Epithelial cell of prostate (primary cell): ENCODE results near the gene BST2.
A peak's percentile ranks its signal among the peaks of the same experiment; 100 is the strongest.
"Not testable (repeated sequence)": the region's sequence is repeated elsewhere in the genome, so short reads cannot be mapped to it uniquely, and the experiment has no call there.

Experiments used
- DNase-seq: peaks from one replicate; pipeline ENCODE4 v3.0.0-alpha.2; 2011; ENCODE audit warnings: low read depth, low spot score
- H3K27ac ChIP-seq: fragments of 450-650 bp; 2 replicates; pipeline ENCODE4 v1.5.1; 2017; ENCODE audit warnings: mild to moderate bottlenecking

BST2 gene

DNA sequence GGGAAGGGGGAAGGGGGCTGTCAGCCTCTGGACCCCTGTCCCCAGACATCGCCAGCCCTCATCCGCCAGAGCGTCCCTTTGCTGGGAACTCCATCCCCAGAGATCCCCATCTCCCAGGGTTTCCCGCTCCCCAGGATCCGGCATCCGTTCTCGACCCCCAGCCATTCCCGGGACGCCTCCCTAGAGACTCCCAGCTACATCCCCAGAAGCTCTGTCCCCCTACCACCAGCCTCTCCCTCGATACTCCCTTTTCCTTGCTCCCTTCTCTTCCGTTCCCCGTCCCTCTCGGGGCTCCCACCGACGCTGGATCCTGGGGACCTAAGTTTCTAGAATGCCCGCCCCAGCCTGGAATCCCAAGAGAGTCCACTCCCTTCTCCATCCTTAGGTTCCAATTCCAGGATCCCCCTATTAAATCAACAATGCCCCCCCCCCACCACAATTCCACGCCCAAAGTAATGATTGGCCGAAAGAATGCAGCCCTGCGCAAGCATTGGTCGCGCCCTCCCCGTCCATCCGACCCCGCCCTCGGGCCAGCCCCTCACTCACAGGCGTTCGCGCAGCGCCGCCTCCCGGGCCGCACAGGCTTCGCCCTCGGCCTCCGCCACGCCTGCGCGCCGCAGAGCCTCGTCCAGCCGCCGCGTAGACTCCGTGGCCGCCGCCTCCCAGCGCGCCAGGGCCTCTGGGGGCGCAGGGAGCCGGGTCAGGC lies 14.6 kb downstream of the BST2 start:
- H3K27ac ChIP-seq = no peak overlapping the region

DNA sequence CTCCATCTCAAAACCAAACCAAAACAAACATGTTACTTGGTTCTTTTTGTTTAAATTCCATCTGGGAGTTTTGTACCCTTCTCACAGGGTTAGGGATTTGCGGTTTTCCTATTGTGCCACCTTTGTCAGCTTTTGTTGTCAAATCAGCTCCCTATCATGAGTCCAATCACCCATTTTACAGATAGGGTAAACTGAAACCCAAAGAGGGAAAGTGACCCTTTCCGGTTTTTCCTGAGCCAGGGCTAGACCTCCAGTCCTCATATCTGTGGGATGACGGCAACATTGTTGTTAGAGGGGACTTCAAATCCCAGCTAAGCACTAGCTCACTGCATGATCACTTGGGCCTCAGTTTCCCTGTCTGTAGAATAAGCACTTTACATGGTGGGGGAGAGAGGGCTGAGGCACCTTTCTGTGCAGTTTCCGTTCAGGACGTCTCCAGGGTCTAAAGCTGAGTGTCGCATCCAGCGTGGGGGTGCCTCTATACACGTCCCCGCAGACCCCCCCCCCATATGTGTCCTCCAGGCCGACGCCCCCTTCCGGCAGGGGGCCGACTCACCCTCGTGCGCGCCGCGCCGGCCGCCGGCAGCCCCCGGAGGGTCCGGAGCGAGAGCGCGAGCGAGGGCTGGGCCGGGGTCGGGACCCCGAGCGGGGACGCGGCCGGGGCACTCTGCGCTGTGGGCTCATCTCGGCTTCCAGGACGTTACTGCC lies 15.3 kb downstream of the BST2 start:
- H3K27ac ChIP-seq = no peak overlapping the region
- no peak for DNase-seq

More for the DNA sequence above, 14.6 kb downstream of the BST2 start:
- peak; percentile 18 for DNase-seq

DNA sequence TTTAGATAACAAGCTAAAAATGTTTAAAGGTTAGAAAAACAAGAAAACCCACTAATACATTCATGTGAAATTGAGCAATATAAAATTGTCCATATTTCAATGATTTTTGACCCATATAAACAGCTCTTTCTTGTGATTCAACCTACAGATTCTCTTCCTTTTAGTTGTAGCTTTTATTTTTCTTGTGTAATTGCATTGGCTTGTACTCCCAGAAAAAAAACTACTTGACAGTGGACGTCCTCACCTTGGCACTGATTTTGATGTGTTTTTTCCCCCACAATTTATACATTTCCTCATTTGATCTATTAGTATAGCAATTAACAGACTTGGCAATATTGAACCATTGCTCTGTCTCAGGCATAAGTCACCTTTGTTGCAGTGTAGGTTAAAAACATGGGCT lies 16.1 kb downstream of the BST2 start:
- H3K27ac ChIP-seq = no peak overlapping the region
- no peak for DNase-seq

DNA sequence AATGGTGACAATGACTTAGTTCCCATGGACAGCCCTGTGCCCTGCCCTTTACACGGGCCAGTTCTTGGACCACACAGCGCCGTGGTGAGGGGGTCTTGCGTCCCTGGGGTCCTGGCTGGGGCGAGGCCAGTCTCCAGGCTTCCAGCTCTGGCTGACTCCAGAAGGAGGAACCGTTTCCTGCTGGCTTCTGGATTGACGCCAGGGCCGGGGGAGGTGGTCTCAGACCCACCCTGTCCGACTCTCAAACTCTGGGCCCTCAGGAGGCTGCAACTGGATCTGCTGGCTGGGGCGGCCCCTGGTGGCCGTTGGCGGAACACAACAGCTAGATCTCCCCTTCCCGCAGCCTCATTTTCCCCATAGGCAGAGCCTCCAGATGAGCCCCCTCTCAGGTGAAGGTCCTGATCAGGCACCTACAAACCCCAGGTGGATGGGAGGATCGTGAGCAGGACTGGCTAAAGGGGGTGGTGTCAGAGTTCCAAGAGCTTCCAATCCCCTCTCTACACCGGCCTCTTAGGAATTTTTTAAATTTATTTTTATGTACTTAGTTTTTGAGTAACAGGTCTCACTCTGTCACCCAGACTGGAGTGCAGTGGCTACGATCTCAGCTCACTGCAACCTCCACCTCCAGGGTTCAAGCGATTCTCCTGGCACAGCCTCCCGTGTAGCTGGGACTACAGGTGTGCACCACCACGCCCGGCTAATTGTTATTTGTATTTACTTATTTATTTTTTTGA lies 19.4 kb downstream of the BST2 start:
- DNase-seq = no peak
- no peak overlapping the region for H3K27ac ChIP-seq

DNA sequence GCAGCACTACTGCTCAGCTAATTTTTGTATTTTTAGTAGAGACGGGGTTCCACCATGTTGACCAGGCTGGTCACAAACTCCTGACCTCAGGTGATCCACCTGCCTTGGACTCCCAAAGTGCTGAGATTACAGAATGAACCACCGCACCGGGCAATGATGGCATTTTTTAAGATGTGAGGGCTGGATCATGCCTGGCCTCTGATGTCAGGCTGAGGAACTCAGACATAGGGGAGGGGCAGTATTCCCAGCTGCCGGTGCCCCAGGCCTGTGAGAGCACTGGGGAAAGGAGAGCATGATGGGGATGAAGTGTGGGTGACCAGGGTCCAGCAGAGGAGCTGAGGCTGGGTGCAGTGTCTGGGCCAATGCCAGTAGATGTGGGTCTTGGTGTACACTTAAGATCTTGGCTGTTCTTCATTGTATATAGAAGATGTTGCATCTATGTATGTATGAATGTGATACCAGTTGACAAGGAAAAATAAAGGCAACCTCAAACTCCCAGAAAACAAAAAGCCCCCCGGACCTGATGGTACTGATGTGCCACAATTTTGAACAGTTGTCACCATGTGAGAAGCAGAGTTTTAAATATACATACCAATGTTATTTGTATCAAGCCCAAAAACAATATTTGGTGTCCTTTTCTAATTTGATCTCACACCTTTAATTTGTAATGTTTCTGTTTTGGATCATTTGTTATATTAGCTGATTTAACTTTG lies 24.8 kb downstream of the BST2 start:
- H3K27ac ChIP-seq = no peak overlapping the region
- DNase-seq = no peak

DNA sequence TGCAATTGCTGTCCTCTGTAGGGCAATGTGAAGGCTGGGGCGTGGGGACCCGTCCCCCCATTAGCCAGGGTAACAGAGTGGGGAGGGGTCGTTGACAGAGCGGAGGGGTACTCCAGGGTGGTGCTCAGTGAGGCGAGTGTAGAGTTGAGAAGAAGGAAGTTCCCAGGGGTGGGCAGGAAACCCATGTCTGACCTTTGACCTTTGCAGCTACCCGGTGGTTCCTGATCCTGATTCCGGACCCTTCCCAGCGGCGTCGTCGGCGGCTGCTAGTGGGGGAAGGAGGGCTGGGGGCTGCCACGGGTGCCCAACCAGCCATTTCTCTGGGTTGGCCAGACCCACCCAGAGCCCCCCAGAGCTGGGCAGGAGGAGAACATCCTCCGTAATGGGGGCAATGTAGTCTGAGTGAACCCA lies 26.2 kb downstream of the BST2 start:
- no peak for DNase-seq
- H3K27ac ChIP-seq = no peak overlapping the region

DNA sequence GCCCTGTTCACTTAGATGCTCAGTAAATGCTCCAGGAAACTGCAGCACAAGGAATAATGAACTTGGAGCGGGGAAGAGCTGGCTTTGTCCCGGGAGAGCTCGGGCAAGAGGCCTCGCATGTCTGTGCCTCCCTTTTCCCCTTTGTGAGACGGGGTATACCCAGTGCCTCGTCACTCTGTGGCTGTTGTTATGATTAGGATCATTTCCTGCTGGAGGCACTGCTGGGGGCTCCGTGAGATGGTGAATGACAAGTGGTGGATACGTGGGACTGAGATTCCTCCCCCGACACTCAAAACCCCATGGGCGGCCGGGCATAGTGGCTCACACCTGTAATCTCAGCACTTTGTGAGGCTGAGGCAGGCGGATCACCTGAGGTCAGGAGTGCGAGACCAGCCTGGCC lies 27.2 kb downstream of the BST2 start:
- no peak overlapping the region for H3K27ac ChIP-seq
- no peak for DNase-seq

DNA sequence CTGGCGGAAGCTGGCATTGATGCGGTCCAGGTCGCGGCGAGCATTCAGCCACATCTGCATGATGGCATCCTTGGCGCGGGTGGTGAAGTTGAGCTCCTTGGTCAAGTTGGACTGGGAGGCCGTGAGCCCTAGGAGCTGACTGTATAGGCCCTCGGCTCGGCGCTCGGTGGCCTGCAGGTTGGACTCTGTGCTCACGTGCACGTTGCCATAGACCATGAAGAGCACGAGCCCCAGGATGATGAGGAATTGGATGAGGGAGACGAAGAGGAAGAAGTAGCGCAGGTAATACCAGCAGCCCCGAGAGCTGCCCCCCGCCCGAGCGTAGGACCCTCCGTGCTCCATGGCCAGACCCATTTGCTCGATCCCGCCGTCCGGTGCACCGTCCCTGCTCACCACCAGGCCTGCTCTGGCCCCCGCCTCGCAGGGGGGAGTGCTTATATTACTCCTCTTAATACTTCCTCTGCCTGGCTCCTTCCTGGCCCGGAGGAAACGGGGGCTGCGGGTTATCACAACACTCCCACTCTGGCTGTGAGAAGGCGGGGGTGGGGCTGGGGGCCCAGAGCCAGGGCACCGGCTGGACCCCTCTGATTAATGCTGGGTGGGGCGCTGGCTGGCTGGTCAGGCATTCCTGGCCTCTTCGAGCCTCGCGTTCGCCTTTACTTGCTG lies 28.4 kb downstream of the BST2 start, which contains the start of gene PLVAP:
Gene PLVAP (minus strand): TSS at position 408 of the 666 bp plus-strand sequence. CDS start 54 bp downstream, at position 354.
- H3K27ac ChIP-seq = no peak within 1 kb of the TSS
- DNase-seq = no peak

DNA sequence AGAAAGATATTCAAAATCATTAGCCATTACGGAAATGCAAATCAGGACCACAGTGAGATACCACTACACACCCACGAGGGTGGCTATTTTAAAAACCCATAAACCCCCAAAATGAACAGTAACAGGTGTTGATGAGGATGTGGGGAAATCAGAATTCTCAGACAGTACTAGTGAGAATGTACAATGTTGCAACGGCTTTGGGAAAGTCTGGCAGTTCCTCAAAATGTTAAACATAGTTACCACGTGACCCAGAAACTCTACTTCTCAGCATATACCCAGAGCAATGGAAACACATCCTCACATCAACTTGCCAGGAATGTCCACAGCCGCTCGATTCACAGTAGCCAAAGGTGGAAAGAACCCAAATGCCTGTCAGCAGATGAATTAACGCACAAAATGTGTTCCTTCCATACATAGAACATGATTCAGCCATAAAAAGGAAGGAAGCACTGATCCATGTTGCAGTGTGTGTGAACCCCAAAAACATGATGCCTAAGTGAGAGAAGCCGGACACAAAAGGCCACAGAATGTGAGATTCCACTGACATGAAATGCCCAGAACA lies 35.3 kb downstream of the BST2 start:
- DNase-seq = no peak
- no peak overlapping the region for H3K27ac ChIP-seq

DNA sequence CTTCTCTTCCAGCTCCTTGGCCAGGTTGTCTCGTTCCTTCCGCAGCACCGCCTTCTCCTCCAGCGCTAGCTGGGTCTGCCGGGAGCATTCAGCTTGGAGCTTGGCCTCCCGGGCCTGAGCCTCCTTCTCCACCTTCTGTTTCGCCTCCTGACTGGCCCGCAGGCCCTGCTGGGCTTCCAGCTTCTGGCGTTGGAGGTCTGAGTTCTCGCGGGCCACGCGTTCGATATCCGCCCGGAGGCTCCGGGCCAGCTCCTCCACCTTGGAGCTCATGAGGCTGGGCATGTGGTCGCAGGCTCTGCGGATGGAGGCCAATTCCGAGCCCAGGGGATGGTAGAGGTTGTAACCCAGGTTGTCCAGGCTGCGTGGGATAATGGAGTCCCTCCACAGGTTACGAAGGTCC lies 40.1 kb downstream of the BST2 start:
- DNase-seq = no peak
- no peak overlapping the region for H3K27ac ChIP-seq

DNA sequence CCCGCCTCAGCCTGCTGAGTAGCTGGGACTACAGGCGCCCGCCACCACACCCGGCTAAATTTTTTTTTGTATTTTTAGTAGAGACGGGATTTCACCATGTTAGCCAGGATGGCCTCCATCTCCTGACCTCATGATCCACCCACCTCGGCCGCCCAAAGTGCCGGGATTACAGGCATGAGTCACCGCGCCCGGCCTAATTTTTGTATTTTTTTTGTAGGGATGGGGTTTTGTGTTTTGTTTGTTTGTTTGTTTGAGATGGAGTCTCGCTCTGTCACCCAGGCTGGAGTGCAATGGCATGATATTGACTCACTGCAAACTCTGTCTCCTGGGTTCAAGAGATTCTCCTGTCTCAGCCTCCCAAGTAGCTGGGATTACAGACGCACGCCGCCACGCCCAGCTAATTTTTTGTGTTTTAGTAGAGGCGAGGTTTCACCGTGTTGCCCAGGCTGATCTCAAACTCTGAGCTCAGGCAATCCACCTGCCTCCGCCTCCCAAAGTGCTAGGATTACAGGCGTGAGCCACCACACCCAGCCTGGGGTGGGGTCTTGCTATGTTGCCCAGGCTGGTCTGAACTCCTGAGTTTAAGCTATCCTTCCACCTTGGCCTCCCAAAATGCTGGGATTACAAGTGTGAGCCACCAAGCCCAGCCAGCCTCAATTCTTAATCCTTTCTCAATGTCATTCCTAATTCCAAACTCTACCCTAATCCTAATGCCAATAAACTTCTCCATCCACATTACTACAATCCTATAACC lies 41.4 kb downstream of the BST2 start:
- DNase-seq, H3K27ac ChIP-seq: not testable (repeated sequence)

DNA sequence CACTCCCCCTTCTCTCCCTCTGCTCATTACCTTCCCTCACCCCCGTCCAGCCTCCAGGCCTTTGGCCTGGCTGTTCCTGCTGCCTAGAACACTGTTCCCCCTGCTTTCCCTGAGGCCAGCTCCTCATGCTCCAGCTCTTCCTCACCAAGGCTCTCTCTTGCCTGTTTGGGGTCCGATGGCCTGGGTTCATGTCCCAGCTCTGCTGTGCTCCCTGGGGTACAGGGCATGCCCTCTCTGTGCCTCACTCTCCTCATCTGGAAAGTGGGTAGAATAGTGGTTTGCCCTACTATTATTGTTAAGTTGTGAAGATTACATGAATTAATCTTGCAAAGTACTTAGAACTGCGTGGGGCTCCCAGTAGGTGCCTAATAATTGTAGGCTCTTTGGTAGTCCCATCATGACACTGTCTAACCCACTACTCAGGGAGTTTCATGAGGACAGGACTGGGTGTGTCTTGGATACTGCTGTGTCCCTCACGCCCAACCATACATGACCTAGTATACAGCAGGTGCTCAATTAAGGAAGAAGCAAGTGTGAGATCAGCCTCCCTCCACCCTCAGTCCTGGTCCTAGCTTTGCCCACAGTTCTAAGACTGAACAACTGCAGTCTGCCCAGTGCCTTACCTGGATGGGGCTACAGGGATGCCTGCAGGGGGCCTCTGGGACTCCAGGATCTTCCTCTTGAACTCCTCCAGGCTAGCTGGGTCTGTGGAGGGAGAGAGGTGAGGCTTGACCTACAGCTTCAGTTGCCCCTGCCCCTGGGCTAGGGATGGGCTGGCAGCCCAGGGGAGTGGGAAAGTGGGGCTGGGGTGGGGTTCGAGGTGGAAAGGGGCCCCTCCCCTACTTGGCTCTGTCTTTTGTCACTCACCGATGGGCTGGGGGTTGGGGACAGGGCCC lies 45.3 kb downstream of the BST2 start:
- DNase-seq = no peak
- H3K27ac ChIP-seq = no peak overlapping the region

DNA sequence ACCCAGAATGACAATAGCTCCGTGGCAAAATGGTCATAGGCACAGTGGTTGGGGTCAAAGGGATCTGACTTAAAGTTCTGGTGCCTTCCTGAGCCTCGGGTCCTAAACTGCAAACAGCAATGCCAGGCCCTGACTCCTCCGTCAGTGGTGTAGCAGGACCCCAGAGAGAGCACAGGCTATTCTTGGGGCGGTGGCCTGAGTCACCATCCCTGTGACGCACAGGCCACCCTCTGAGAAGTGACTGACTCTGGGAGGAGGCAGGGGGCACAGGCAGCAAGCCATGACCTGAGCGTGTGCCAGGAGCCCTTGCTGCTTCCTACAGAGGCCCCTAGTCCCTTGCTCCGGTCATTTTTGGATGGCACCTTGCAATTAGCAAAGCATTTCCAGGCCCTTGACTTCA lies 47.0 kb downstream of the BST2 start:
- no peak for DNase-seq

DNA sequence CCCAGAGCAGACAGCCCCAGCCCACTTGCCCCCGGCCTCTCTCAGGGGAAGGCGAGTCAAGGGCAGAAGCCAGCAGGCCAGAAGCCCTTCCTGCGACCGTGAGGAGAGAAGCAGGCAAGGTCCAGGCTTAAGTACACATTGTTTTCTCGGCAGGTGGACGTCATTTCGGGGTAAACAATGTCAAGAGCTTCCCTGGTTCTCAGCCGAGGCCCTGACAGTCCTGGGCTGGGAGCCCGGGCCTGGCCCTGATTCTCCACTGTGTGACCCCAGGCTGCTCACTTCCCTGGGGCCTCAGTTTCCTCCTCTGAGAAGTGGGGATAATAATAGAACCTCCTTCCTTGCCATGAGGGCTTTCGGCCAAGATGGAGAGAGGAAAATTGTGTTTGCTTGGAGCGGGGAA lies 47.7 kb downstream of the BST2 start:
- H3K27ac ChIP-seq = no peak overlapping the region
- DNase-seq = no peak

More for the DNA sequence above, 47.0 kb downstream of the BST2 start:
- H3K27ac ChIP-seq = no peak overlapping the region

DNA sequence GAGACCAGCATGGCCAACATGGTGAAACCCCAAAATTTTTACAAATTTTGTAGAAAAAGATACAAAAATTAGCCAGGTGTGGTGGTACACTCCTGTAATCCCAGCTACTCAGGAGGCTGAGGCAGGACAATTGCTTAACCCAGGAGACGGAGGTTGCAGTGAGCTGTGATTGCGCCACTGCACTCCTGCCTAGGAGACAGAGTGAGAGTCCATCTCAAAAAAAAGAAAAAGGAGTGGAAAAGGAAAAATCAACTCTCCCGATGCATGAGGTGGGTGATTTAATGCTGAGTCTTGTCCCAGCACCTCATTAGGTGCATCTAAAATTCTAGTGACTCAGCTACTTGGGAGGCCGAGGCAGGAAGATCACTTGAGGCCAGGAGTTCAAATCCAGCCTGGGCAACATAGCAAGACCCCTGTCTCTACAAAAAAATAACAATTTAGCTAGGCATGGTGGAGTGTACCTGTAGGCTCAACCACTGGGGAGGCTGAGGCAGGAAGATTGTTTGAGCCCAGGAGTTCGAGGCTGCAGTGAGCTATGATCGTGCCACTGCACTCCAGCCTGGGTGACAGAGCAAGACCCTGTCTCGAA lies 48.3 kb downstream of the BST2 start:
- DNase-seq = no peak
- H3K27ac ChIP-seq = no peak overlapping the region

DNA sequence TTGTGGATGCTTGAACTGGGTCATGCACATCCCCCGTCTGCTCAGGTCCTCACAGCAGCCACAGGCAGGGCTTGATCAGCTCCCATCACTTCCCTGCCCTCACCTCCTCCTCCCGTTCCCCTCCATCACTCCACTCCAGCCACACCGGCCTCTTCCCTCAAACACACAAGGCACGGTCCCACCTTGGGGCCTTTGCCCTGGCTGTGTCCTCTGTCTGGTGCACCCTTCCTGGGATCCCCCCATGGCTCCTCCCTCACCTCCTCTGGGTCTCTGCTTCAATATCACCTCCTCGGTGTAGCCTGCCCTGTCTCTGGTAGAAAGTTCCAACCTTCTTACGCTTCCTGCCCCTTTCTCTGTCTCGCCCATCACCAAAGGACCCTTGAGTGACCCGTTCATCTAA lies 52.0 kb downstream of the BST2 start:
- no peak overlapping the region for H3K27ac ChIP-seq
- DNase-seq = no peak
